PC-3 (cell line): ENCODE data around the gene PDZRN4.
"Not testable (repeated sequence)": the region's sequence is repeated elsewhere in the genome, so short reads cannot be mapped to it uniquely, and the experiment has no call there.

Experiments used
- EZH2 ChIP-seq: fragments of 300-600 bp; sonication (generic); IDR thresholded peaks from one replicate; pipeline ENCODE4 v1.6.1; 2017; ENCODE audit warnings: antibody characterized with exemption, mild to moderate bottlenecking, low read length; ENCODE audit not compliant: unreplicated experiment
- TF ChIP-seq, protein P1 (sequence below): fragments of 300-600 bp; sonication (generic); conservative IDR thresholded peaks from 2 replicates; pipeline ENCODE4 v1.5.1; 2017; ENCODE audit warnings: antibody characterized with exemption, low read depth, mild to moderate bottlenecking, low read length

DNA sequence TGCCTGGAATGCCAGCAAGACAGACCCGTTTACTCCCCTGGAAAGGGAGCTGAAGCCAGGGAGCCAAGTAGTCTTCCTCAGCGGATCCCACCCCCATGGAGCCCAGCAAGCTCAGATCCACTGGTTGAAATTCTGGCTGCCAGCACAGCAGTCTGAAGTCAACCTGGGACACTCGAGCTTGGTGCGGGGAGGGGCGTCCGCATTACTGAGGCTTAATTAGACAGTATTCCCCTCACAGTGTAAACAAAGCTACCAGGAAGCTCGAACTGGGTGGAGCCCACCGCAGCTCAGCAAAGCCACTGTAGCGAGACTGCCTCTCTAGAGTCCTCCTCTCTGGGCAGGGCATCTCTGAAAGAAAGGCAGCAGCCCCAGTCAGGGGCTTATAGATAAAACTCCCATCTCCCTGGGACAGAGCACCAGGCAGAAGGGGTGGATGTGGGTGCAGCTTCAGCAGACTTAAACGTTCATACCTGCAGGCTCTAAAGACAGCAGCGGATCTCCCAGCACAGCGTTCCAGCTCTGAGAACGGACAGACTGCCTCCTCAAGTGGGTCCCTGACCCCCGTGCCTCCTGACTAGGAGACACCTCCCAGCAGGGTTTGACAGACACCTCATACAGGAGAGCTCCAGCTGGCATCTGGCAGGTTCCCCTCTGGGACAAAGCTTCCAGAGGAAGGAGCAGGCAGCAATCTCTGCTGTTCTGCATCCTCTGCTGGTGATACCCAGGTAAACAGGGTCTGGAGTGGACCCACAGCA lies 92.4 kb downstream of the PDZRN4 start:
- not testable (repeated sequence) for TF ChIP-seq EZH2
- TF ChIP-seq, protein P1, sequence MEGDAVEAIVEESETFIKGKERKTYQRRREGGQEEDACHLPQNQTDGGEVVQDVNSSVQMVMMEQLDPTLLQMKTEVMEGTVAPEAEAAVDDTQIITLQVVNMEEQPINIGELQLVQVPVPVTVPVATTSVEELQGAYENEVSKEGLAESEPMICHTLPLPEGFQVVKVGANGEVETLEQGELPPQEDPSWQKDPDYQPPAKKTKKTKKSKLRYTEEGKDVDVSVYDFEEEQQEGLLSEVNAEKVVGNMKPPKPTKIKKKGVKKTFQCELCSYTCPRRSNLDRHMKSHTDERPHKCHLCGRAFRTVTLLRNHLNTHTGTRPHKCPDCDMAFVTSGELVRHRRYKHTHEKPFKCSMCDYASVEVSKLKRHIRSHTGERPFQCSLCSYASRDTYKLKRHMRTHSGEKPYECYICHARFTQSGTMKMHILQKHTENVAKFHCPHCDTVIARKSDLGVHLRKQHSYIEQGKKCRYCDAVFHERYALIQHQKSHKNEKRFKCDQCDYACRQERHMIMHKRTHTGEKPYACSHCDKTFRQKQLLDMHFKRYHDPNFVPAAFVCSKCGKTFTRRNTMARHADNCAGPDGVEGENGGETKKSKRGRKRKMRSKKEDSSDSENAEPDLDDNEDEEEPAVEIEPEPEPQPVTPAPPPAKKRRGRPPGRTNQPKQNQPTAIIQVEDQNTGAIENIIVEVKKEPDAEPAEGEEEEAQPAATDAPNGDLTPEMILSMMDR: not testable (repeated sequence)
